ENCODE data around the gene CORIN.
"Not testable (repeated sequence)": the region's sequence is repeated elsewhere in the genome, so short reads cannot be mapped to it uniquely, and the experiment has no call there.

CORIN gene

GRCh38 chr4:47721892-47722575 is 115.8 kb downstream of the CORIN start:
- no peak for DNase-seq (ENCODE audit: low spot score)

DNA sequence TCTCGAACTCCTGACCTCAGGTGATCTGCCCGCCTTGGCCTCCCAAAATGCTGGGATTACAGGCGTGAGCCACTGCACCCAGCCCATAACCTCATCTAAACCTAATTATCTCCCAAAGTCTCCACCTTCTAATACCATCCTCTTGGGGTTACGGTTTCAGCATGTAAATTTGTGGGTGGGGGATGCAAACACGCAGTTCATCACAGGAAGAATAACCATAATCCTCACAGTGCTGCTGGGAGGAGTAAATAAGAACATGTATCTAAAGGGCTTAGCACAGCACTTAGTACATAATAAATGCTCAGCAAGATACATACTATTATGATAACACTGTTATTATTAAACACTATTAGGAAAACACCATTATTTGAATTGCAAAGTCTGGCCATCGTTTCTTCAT is 116.4 kb downstream of the CORIN start:
- DNase-seq (ENCODE audit: low spot score): no peak

GRCh38 chr4:47720787-47721186 is 117.1 kb downstream of the CORIN start:
- no peak for DNase-seq (ENCODE audit: low spot score)

GRCh38 chr4:47719576-47719975 is 118.3 kb downstream of the CORIN start:
- DNase-seq (ENCODE audit: low spot score): no peak

DNA sequence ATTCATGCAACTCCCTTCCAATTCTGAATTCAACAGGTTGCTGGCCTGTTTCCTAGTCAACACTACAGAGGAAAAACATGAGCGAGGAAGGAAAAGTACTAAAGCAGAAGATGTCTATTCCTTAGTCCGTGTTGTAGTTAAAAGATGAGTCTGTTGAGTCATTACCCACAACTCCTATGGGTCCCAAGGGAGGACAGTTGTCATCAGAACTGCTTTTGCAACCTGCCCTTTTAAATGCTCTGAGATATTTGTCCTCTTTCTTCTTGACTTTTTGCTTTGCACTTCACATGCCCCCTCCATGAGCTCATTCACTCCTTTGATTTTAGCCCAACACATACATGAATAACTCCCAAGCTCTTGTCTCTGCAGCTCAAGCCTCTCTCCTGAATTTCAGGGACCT is 119.2 kb downstream of the CORIN start:
- no peak for DNase-seq (ENCODE audit: low spot score)

GRCh38 chr4:47717188-47717587 is 120.7 kb downstream of the CORIN start:
- DNase-seq (ENCODE audit: low spot score): no peak

DNA sequence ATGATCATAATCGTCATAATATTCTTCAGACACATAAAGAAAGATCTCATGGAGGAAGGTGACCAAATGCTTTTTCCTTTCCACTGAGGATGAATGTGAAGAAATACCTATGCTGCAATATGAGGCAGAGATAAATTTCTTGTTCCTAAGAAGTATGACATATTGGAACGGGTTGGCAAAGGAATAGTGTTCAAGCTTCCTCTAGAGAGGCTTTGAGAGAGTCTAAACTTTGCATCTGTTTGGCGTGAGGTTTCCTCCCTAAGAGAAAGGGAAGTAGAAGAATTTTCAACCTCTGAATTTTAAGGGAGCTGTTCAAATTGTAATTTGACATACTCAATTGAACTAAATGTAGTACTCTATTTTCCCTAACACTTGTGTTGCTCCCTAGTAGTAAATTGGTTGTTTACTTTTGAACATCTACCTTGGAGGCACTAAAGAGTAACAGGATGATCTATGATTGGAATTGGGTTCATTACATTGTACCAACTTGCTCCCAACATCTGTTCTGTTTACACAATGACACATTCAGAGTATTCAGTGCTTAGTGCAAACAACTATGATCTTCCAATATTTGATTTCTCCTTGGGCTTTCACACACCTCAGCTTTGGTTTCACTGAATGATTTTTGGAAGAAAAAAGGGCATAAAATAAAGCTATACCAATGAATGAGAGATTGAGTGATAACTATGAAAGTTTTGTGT is 122.0 kb downstream of the CORIN start:
- no peak for DNase-seq (ENCODE audit: low spot score)

DNA sequence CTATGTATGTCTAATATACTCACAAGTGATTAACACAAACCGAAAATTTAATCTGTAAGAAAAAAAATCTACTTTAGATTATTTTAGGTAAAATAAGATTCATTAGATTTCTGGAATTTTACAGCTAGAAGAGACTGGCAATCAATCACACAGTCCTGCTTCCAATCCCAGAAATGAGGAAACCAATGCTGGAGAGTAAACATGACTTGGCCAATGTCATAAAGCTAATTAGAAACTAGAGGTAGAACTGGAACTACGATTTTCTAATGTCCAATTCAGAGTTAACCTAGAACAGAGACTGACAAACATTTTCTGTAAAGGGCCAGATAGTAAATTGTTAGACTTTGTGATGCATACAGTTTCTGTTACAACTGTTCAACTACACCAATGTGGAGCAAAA is 123.6 kb downstream of the CORIN start:
- no peak for DNase-seq (ENCODE audit: low spot score)

GRCh38 chr4:47713129-47713834 is 124.6 kb downstream of the CORIN start:
- no peak for DNase-seq (ENCODE audit: low spot score)

DNA sequence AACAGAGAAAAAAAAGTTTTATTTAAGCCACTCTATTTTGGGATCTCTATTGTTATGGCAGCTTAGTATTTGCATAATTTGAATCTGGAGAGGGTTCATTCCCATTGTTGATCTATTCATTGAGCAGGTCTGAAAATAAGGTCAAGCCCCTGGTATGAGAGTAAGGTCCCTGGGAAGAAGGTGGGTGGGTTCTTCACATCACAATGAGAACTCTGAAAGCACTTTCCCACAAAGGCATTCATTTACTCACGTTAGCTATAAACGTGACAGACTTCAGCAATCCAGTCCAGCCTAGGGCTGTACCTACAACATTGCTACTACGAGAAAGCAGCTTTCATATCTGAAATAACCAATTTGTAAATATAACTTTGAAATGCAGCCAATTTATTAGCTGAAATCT is 126.2 kb downstream of the CORIN start:
- no peak for DNase-seq (ENCODE audit: low spot score)

- no peak for DNase-seq (ENCODE audit: low spot score)
These were observed 126.7 kb downstream of the CORIN start for GRCh38 chr4:47711183-47711582.

DNA sequence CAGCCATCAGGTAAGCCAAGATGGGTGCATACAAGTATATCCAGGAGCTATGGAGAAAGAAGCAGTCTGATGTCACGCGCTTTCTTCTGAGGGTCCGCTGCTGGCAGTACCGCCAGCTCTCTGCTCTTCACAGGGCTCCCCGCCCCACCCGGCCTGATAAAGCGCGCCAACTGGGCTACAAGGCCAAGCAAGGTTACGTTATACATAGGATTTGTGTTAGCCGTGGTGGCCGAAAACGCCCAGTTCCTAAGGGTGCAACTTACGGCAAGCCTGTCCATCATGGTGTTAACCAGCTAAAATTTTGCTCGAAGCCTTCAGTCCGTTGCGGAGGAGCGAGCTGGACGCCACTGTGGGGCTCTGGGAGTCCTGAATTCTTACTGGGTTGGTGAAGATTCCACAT is 131.5 kb downstream of the CORIN start:
- DNase-seq (ENCODE audit: low spot score): not testable (repeated sequence)

- DNase-seq (ENCODE audit: low spot score): peak; percentile 22
These were observed 132.4 kb downstream of the CORIN start for GRCh38 chr4:47705326-47705981.

GRCh38 chr4:47704693-47705325 is 133.1 kb downstream of the CORIN start:
- DNase-seq (ENCODE audit: low spot score): peak; percentile 21

- DNase-seq (ENCODE audit: low spot score): no peak
These were observed 133.9 kb downstream of the CORIN start for GRCh38 chr4:47703956-47704355.

- DNase-seq (ENCODE audit: low spot score): no peak
These were observed 134.9 kb downstream of the CORIN start for GRCh38 chr4:47703008-47703407.

DNA sequence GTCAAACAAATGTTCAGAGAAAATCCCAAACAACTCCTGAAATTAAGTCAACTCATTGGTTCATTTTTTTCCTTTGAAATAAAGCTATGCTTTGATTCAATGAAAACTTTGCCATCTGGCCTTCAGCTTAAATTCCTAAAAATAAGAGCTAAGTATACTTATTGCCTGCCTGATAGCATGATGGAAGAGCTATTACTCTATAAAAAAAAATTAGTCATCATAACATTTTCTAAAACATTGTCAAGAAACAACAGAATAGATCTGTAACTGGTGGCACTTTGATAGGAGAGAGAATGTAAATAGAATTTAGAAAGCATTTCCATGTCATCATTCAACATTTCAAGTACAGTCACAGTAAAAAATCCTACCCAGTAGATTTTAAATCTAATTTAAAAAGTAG is 136.6 kb downstream of the CORIN start:
- no peak for DNase-seq (ENCODE audit: low spot score)

DNA sequence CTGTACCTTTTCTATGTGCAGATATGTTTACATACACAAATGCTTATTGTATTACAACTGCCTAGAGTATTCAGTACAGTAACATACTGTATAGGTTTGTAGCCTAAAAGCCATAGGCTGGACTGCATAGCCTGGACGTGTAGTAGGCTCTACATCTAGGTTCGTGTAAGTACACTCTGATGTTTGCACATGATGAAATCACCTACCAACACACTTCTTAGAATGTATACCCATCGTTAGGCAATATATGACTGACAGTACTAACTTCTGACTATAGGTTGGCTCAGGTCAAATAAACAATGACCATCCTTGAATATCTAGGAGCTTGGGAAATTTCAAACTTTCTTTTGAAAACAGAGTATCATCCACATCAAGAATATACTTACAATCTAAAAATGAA is 139.0 kb downstream of the CORIN start:
- no peak for DNase-seq (ENCODE audit: low spot score)

DNA sequence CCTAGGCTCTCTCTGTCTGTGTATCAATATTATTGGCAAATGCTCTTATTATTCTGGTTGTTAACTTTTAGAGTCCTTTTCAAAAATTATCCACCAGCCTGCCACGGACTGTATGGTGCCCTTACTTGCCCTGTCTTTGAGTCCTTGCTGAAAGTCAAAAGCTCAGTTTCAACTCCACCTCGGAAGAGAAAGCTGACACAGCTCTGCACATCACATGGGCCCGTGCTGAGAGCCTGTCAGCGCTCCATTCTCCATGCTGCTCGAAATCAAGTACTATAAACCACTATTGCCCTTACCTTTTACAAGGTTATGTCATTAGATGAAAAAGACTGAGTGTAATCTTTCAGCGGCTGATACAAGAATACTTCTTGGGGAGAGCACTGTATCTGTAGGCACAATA is 141.0 kb downstream of the CORIN start:
- DNase-seq (ENCODE audit: low spot score): no peak

DNA sequence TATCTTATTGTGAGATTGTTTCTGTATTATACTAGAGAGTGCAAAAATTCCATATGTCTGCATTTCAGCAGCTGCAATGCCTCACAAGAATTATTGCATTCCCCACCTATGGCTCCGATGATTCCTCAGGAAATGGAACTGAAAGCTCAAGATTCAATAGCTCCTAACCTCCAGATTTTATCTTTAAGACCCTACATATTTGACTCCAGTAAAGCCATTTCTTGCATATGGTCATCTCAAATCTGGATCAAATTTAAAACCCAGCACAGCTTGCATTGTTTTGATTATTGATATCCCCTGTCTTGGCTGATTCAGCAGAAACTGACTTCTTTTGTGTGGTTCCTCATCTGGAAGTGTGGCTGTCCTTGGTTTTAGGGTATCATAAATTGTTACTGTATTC is 142.6 kb downstream of the CORIN start:
- DNase-seq (ENCODE audit: low spot score): no peak

DNA sequence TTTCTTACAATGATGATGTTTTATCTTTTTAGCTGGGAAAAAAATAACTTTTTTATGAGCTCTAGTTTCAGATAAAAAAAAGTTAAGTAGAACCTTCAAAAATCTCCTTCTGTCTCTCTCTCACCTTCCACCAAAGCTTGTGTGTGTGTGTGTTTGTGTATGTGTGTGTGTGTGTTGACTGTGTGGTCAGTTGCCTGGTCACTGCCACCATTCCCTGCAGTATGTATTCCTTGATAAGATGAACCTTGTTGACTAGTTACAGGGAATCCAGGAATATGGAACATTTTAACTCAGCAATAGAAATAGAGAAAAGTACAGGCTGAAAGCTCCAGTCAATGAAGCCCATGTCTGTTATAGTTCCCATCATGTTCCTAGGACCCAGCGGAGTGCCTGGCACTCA is 143.5 kb downstream of the CORIN start:
- no peak for DNase-seq (ENCODE audit: low spot score)

GRCh38 chr4:47692691-47693090 is 145.2 kb downstream of the CORIN start:
- no peak for DNase-seq (ENCODE audit: low spot score)
